Fibroblast of the aortic adventitia (primary cell): Measurements from ENCODE around the gene ANO9. TPM values are rescaled to one million over a fixed set of nuclear protein-coding genes. Genes with fewer than 3 reads are reported as not detected.

ENCODE experiments used
- DNase-seq: peaks from one replicate; pipeline ENCODE4 v3.0.0-alpha.2; 2010; ENCODE audit warnings: low read depth
- H3K4me3 ChIP-seq: 2 replicates; pipeline ENCODE4 v1.5.1; 2011; ENCODE audit warnings: low read depth, mild to moderate bottlenecking, control low read depth, low read length, moderate library complexity
- CTCF ChIP-seq: IDR thresholded peaks from 2 replicates; pipeline ENCODE4 v1.5.1; 2011; ENCODE audit warnings: mild to moderate bottlenecking, low read length, control low read depth, inconsistent platforms; ENCODE audit not compliant: insufficient read depth
- total RNA-seq: library from RNA; depleted of rRNA; stranded (reverse); fragments of >200 nt; gene quantifications from 2 replicates; pipeline ENCODE4 v1.2.3, GENCODE V29; 2012; ENCODE audit warnings: low replicate concordance

The ANO9 gene
- total RNA-seq, 1 donor: not detected

- TF ChIP-seq CTCF: no peak
- no peak for DNase-seq
- H3K4me3 ChIP-seq: no peak overlapping the region
Measured at GRCh38 chr11:377174-377865, 64.5 kb downstream of the ANO9 start.

- no peak for TF ChIP-seq CTCF
- no peak overlapping the region for H3K4me3 ChIP-seq
- DNase-seq: no peak
Measured at GRCh38 chr11:376531-377173, 65.2 kb downstream of the ANO9 start.

- H3K4me3 ChIP-seq: no peak overlapping the region
- TF ChIP-seq CTCF: no peak
- no peak for DNase-seq
Measured at GRCh38 chr11:375065-376025, 66.5 kb downstream of the ANO9 start.

GRCh38 chr11:373716-374551 is 67.9 kb downstream of the ANO9 start:
- TF ChIP-seq CTCF: no peak
- no peak overlapping the region for H3K4me3 ChIP-seq
- no peak for DNase-seq

GRCh38 chr11:372809-373715 is 68.7 kb downstream of the ANO9 start:
- H3K4me3 ChIP-seq: no peak overlapping the region
- TF ChIP-seq CTCF: no peak
- DNase-seq: no peak
